Dedifferentiated amniotic fluid mesenchymal stem cell (primary cell): ENCODE measurements around the gene CEMP1.

Experiments used
- DNase-seq: peaks from one replicate; pipeline ENCODE4 v3.0.0-alpha.2; 2016; ENCODE audit errors: extremely low spot score

CEMP1 gene

GRCh38 chr16:2501946-2502895 lies 29.0 kb downstream of the CEMP1 start:
- no peak for DNase-seq

DNA sequence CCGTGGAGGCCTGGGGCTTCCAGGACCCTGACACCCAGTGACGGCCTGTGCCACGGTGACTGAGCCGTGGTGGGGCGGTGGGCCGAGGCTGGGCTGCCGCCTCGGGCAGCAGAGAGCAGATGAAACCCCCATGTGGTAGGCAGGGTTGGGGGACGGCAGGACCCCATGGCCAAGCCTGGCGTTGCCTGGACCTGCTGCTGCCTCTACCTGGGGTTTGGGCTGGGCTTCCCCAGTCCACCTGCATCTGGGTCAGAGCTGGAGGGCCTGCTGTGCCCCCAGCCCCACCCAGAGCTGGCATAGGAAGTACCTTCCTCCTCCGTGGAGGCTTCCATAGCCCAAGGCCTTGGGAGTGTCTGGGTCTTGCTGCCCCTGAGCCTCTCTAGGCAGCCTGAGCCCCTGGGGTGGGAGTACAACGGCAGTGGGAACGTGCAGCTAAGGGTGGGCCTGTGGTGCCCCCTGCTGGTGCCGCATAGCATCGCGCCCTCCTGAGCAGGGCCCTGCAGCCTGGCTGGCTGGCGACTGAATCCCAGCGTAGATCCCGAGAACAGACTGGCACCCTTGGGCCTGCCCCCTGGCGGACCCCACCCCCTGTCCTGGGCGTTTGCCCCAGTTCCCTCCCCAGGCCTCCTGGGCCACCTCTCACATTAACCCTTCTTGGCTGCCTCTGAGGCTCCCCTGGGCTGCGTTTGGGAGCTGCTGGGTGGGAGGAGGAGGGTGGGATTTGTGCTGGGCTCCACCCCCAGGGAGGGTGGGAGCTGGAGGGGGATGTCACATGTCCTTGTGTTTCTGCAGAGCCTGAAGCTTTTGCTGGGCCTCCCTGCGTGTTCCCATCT lies 30.1 kb downstream of the CEMP1 start:
- DNase-seq: peak; percentile 49

DNA sequence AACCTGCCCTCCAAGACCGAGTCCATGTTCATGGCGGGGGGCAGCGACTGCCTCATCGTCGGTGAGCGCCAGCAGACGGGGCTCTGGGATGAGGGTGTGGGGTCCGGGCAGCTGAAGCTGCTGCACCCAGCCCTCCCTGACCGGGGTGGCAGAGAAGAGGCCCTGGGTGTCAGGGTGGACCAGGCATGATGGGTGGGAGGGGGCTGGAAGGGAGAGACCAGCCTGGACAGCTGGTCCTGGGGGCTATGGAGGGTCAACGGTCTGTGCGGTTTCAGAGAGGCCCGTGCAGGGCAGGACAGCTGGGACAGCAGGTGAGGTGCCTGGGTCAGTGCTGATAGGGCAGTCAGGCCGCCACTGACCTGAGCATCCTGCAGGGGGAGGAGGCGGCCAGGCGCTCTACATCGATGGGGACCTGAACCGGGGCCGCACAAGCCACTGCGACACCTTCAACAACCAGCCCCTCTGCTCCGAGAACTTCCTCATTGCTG lies 30.7 kb downstream of the CEMP1 start:
- no peak for DNase-seq

DNA sequence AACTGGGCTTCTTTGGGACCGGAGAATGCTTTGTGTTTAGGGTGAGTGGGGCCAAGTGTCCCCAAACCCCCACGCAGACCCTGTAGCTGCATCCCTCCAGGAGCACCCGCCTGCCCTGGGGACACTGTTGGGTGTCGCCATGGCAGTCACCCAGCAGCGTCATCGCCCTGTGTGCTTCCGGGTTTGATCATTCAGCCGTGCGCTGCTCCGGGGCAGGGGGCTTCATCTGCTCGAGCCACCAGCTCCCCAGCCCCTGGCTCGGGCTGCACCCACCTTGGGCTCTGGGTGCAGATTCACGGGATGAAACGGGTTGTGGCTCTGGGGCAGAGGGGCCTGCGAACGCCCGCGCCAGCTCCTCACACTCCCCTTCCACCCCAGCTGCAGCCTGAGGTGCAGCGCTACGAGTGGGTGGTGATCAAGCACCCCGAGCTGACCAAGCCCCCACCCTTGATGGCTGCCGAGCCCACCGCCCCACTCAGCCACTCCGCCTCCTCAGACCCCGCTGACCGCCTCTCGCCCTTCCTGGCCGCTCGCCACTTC lies 31.2 kb downstream of the CEMP1 start:
- DNase-seq: no peak

DNA sequence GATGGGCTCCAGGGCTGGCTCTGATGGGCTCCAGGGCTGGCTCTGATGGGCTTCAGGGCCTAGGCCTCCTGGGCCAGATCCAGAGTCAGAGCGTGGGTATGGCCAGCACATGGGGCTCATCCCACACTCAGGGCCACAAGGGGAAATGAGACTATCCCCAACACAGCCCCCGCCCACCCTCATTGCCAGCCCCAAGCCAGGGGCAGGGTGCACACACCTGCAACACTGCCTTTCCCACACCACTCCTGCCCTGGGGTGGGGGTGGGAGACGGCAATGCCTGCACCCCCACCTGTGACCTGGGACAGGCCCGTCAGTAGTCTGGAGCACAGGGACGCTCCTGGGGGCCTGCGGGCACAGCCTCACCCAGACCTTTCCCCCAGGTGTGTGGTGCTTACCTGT lies 31.8 kb downstream of the CEMP1 start:
- DNase-seq: no peak

DNA sequence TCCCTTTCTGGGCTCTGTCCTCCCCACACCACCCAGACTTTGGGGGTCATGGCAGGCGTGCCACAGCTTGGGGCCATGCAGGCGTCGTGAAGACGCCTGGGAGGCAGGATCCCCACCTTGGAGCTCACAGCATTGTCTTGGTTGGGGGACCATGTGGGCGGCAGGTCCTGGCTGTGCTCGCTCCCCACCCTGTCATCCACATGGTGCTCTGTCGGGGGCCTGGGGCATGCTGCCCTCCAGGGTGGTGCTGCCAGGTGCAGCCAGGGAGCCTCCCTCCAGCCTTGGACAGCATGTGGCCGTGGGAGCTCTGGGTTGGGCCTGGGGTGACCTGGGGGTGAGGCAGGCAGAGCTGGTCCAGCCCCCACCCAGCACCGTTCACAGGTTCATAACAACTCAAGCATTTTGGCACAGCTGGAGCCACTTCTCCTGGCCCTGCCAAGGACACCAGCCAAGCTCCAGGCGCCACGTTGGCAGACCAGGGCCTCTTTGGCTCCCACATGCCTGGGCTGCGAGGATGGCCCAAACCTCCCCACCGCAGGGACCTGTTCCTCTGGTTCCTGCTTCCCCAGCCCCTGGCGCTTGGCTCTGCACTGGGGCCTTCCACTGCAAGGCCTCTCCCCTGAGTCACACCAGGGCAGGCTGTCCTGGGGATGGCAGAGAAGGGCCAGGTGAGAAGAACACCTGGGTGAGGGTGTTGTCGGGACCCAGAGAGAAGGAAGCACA lies 32.5 kb downstream of the CEMP1 start:
- no peak for DNase-seq

GRCh38 chr16:2497695-2498484 lies 33.3 kb downstream of the CEMP1 start:
- DNase-seq: no peak

DNA sequence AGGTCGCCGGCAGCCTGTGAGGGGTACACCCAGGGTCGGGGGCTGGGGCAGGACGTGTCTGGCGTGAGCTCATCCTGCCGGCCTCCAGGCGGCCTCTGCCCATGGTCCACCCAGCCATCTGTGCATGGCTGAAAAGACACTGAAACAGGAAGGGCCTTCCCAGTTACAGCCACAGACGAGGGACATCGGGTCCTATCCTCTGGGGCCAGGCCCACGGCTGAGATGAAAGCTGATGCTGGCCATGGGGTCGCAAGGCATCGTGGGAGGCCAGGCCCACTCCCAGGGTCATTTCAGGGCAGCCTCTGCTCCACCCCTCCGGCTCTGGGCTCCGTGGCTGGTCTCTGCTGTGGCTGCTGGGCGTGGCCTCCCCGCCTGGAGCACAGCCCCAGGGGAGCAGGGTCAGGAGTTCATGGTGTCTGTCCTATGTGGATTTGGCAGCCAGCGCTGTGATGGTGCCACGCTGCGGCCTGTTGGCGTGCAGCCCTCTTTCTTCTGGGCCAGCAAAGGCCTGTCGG lies 34.0 kb downstream of the CEMP1 start:
- DNase-seq: no peak

DNA sequence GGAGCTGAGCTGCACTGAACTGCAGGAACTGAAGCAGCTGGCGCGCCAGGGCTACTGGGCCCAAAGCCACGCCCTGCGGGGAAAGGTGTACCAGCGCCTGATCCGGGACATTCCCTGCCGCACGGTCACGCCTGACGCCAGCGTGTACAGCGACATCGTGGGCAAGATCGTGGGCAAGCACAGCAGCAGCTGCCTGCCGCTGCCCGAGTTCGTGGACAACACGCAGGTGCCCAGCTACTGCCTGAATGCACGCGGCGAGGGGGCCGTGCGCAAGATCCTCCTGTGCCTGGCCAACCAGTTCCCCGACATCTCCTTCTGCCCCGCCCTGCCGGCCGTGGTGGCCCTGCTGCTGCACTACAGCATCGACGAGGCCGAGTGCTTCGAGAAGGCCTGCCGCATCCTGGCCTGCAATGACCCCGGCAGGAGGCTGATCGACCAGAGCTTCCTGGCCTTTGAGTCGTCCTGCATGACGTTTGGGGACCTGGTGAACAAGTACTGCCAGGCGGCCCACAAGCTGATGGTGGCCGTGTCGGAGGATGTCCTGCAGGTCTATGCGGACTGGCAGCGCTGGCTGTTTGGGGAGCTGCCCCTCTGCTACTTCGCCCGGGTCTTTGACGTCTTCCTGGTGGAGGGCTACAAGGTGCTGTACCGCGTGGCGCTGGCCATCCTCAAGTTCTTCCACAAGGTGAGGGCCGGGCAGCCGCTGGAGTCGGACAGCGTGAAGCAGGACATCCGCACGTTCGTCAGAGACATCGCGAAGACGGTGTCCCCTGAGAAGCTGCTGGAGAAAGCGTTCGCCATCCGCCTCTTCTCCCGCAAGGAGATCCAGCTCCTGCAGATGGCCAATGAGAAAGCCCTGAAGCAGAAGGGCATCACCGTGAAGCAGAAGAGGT lies 34.7 kb downstream of the CEMP1 start:
- no peak for DNase-seq

GRCh38 chr16:2495041-2495440 lies 36.2 kb downstream of the CEMP1 start:
- no peak for DNase-seq

GRCh38 chr16:2494616-2495015 lies 36.6 kb downstream of the CEMP1 start:
- DNase-seq: no peak

DNA sequence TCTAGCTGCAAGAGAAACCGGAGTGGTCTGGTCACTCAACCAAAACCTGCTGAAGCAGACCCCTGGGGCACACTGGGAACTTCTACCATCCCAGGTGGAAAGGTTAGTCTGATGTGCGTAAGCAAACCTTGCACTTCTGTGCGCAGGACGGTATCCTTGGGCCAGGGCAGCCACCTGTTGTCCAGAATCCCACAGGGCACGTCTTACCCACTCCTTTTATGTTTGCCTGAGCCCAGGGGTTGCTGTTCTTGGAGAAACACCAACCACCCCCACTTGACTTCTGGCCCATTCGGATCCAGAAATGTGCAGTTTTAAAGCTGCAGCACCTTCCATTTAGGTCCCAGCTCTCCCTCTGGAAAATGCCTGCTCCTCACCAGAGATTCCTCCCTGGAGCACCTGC lies 37.6 kb downstream of the CEMP1 start:
- no peak for DNase-seq

- DNase-seq: no peak
These were observed 38.9 kb downstream of the CEMP1 start for GRCh38 chr16:2492292-2492691.

DNA sequence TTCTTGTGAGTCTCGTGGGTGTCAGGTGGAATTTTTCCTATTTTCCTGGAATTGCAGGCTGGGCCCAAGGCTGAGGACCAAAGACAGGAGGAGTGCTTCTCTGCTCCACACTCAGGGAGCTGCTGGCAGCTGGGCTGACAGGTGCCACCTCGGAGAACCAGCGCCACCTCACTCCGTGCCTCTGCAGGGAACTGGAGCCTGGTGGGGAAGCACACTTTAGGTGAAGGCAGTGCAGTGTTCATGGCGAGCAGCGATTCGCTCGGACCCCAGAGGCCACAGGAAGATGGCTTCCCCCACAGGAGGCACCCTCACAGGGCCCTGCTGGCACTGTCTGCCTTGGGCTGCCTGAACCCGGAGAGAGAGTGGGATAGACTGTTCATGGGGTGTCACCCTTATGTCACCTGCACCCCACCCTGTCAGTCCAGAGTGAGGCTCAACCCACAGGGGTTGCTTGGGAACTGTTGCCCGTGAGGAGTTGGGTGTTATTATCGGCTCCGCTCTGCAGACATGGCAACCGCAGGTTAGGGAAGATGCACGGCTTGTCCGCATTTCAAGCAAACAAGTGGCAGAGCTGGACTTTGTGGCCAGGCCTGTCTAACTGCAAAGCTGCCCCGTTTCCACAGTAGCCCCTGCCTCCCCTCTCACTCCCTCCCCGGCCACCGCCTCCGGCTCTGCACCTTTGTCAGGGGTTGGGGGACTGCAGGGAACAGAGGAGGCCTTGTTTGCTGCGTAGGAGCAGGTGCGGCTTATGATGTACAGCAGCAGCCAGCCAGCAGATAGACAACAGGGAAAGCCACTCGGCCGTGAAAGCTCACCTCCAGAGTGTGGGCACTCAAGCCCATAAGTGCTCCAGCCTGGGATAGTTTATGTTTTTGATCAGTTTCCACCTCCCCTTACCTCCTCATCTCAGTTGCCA lies 40.8 kb downstream of the CEMP1 start:
- no peak for DNase-seq

- DNase-seq: no peak
These were observed 41.6 kb downstream of the CEMP1 start for GRCh38 chr16:2489581-2489980.

DNA sequence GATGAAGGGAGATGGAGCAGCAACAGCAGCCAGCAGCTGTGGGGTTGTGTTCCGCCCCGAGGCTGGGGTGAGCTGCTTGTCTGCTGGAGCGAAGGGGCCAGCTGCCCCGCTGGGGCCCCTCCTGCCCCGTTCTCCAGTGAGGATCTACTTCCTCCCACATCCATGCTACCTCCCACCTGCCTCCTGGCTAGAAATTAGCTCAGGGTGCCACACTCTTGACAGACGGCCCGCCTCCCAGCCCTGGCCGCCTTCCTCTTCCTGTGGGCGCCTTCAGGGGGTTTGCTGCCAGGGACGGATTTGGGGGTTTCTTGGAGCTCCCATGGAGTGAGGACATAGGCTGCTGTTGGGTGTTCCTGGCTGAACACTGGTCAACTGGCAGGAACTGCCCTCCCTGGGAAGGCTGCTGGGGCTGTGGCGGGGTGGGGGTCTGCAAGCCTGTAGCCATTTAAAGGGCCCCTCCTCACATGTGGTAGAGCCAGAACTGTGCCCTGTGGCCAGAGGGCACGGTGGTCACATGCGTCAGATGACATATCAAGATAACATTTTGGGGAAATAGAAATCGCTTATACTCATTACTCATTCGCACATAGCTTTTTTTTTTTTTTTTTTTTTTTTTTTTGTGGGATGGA lies 43.2 kb downstream of the CEMP1 start:
- DNase-seq: no peak

DNA sequence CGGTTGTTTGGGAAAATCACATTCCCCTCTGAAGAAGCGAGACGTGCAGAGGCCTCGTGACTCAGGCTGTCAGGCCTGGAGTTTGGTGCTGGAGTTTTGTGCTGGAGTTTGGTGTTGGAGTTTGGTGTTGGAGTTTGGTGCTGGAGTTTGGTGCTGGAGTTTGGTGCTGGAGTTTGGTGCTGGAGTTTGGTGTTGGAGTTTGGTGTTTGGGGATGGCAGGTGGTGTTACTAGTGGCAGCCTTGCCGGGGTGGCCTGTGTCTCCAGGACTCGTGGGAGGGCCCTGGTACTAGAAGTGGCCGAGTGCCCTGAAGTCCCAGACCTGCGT lies 43.7 kb downstream of the CEMP1 start:
- DNase-seq: no peak
